ENCODE data around the gene TANC2. TPM values are rescaled to one million over a fixed set of nuclear protein-coding genes. Genes with fewer than 3 reads are reported as not detected.
A peak's percentile ranks its signal among the peaks of the same experiment; 100 is the strongest.

The TANC2 gene
- polyA plus RNA-seq (2013) = 81.0 and 87.7 TPM in 2 replicates

DNA sequence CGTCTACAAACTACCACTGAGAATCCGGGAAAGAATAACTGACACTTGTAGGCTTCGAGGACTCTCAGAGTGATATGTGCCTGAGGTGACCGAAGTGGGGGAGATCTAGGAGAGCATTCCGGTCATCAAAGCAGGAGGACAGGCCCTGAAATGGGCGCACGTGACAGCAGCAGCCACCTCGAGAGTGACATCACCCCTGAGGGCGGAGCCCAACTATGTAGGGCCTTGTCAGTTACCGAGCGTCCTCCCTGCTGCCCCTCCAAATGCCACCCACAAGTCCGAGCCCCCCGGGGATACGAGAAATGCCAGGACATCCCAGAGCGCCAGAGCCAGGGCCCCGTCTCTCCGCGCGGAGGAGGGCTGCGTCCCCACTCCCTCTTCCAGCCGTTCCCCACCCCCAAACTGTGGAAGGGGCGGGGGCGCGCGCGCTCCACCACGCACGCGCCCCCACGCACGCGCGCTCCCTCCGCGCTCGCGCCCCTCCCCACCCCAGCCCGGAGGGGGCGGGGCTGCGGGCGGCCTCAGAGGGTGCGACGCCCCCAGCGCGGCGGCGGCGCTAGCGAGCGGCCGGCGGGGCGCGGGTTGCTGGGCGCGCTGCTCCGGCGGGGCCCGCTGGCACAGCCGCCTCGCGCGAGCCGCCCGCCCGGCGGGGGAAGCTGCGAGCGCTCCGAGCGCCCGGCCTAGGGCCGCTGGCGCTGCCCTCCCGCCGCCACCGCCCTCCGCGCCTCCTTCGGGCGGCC is at the start of gene TANC2:
TSS of gene TANC2 (plus strand) at position 550 of the 740 bp plus-strand sequence. CDS start 43,325 bp downstream, outside the sequence.
- H4K8ac ChIP-seq (ENCODE audit: low read depth, low read length) = peak within 1 kb of the TSS; percentile 93
- peak within 1 kb of the TSS; percentile 85 for H4K12ac ChIP-seq (ENCODE audit: low read depth, low read length)
- H2AFZ ChIP-seq (ENCODE audit: insufficient read depth, low read length, poor library complexity) = peak within 1 kb of the TSS; percentile 67
- H3K4me2 ChIP-seq (ENCODE audit: low read length) = peak within 1 kb of the TSS; percentile 85
- H3K18ac ChIP-seq (ENCODE audit: low read length) = peak within 1 kb of the TSS; percentile 95
- H3K9ac ChIP-seq (ENCODE audit: low read length) = peak within 1 kb of the TSS; percentile 98
- H2BK12ac ChIP-seq (ENCODE audit: low read length) = peak within 1 kb of the TSS; percentile 84
- WGBS (ENCODE audit: extremely low coverage, insufficient coverage, insufficient read length) = no CpG with 5 or more reads among the region's 81 CpGs
- H2BK5ac ChIP-seq (ENCODE audit: low read depth, low read length, poor library complexity) = peak within 1 kb of the TSS; percentile 99
- H3K27me3 ChIP-seq (ENCODE audit: insufficient read depth, low read length) = no peaks in the 10 kb centered on the region
- peaks cover 16% of the 10 kb centered on the region for H3K79me1 ChIP-seq (ENCODE audit: low read length)
- DNase-seq = peak; percentile 67 to 74
- H2BK120ac ChIP-seq (ENCODE audit: insufficient read depth, low read length, poor library complexity) = peak within 1 kb of the TSS; percentile 97
- H3K23ac ChIP-seq (ENCODE audit: low read length) = no peak within 1 kb of the TSS
- peak within 1 kb of the TSS; percentile 98 for H3K27ac ChIP-seq (ENCODE audit: low read depth, low read length)
- peak within 1 kb of the TSS; percentile 99 for H4K91ac ChIP-seq (ENCODE audit: low read depth, low read length)
- peak within 1 kb of the TSS; percentile 93 for H3K4me3 ChIP-seq (ENCODE audit: low read depth, low read length)
- peak within 1 kb of the TSS; percentile 45 for H2AK5ac ChIP-seq (ENCODE audit: low read length)
- no peaks in the 10 kb centered on the region for H3K36me3 ChIP-seq (ENCODE audit: control insufficient read depth in 1 of 2, insufficient read depth in 2 of 2, low read length in 2 of 2)
- no peaks in the 10 kb centered on the region for H3K9me3 ChIP-seq (ENCODE audit: insufficient read depth, low read depth, low read length)
- H3K4ac ChIP-seq (ENCODE audit: low read depth, low read length) = peak within 1 kb of the TSS; percentile 96
- peaks cover 0 to 6% of the 10 kb centered on the region in 2 experiments for H3K4me1 ChIP-seq (ENCODE audit: control insufficient read depth in 1 of 2, insufficient read depth in 2 of 2, low read length in 2 of 2)
- peaks cover 13% of the 10 kb centered on the region for H3K79me2 ChIP-seq (ENCODE audit: control insufficient read depth, insufficient read depth, low read length, poor library complexity)
- H3K14ac ChIP-seq (ENCODE audit: low read length) = peak within 1 kb of the TSS; percentile 100

DNA sequence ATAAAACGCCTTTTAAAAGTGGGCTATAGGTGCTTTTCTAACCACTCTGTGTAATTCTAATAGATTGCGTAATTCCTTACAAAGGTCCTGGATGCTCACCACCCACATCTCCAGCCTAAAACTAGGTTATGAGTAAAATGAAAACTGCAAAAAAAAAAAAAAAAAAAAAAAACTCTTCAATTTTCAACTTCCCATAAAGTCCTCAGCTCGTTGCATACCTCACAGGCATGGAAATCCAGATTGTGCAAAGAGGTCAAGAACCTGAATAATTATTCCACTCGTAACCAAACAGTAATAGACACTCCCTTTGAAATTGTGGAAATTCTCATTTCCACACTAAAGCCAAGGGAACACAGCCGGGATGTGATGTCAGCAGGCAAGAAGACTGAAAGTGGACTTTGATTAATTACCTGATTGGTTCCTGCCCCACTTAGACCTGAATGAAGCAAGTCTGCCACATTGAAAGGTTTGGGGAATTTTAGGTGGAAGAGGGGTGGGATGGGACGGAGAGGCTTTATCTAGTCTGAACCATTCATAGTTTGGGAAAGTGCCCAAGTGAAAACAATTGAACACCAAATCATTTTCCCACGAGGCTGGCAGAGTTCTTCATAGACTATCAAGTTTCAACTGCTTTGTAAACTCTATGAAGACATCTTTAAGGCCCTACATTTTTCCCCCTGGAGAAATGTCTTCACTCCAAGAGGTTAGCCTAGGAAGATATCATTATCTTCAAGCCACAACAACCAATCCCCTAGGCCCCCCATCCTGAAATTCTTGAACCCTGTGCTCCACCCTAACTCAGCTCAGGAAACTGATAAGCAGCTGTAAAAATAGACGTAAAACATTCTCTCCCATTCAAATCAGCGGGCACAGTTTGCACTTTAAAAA is 49.1 kb upstream of the TANC2 start:
- H3K79me2 ChIP-seq (ENCODE audit: control insufficient read depth, insufficient read depth, low read length, poor library complexity) = no peaks in the 10 kb centered on the region
- H3K14ac ChIP-seq (ENCODE audit: low read length) = no peak overlapping the region
- H3K27ac ChIP-seq (ENCODE audit: low read depth, low read length) = no peak overlapping the region
- WGBS (ENCODE audit: extremely low coverage, insufficient coverage, insufficient read length) = no CpG with 5 or more reads among the region's 9 CpGs
- H4K91ac ChIP-seq (ENCODE audit: low read depth, low read length) = no peak overlapping the region
- peak overlapping the region; percentile 44 for H2BK5ac ChIP-seq (ENCODE audit: low read depth, low read length, poor library complexity)
- no peak overlapping the region for H3K23ac ChIP-seq (ENCODE audit: low read length)
- DNase-seq = peak in 1 of 2 donors; percentile 23
- no peak overlapping the region for H2AFZ ChIP-seq (ENCODE audit: insufficient read depth, low read length, poor library complexity)
- no peaks in the 10 kb centered on the region for H3K27me3 ChIP-seq (ENCODE audit: insufficient read depth, low read length)
- H4K8ac ChIP-seq (ENCODE audit: low read depth, low read length) = no peak overlapping the region
- H3K18ac ChIP-seq (ENCODE audit: low read length) = no peak overlapping the region
- no peak overlapping the region for H3K9ac ChIP-seq (ENCODE audit: low read length)
- H3K4me1 ChIP-seq (ENCODE audit: control insufficient read depth in 1 of 2, insufficient read depth in 2 of 2, low read length in 2 of 2) = peaks cover 4 to 5% of the 10 kb centered on the region in 2 experiments
- peaks cover 3% of the 10 kb centered on the region for H3K79me1 ChIP-seq (ENCODE audit: low read length)
- no peak overlapping the region for H4K12ac ChIP-seq (ENCODE audit: low read depth, low read length)
- H3K4me3 ChIP-seq (ENCODE audit: low read depth, low read length) = no peak overlapping the region
- no peaks in the 10 kb centered on the region for H3K9me3 ChIP-seq (ENCODE audit: insufficient read depth, low read depth, low read length)
- H3K36me3 ChIP-seq (ENCODE audit: control insufficient read depth in 1 of 2, insufficient read depth in 2 of 2, low read length in 2 of 2) = no peaks in the 10 kb centered on the region
- H2BK12ac ChIP-seq (ENCODE audit: low read length) = no peak overlapping the region
- no peak overlapping the region for H3K4ac ChIP-seq (ENCODE audit: low read depth, low read length)
- no peak overlapping the region for H2AK5ac ChIP-seq (ENCODE audit: low read length)
- H3K4me2 ChIP-seq (ENCODE audit: low read length) = no peak overlapping the region
- no peak overlapping the region for H2BK120ac ChIP-seq (ENCODE audit: insufficient read depth, low read length, poor library complexity)

DNA sequence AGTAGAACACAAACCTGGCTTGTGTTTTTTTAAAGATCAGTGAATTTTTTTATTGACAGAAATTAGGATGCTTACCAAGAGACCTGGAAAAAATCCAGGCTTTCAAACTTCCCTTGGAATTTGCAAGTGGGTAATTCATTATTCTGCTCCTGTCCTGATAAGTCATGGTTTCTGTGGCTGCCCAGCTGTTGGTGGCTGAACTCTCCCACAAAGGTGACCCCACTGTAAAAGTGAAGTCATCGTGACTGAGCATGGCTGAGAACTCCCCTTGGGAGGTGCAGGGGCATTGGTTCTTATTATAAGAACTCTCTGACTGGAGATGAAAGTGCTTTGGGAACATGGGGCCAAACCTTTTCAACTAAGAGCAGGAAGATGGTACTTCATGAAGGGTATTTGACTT is 46.6 kb upstream of the TANC2 start:
- DNase-seq = no peak
- WGBS (ENCODE audit: extremely low coverage, insufficient coverage, insufficient read length) = no CpG with 5 or more reads among the region's 1 CpG

DNA sequence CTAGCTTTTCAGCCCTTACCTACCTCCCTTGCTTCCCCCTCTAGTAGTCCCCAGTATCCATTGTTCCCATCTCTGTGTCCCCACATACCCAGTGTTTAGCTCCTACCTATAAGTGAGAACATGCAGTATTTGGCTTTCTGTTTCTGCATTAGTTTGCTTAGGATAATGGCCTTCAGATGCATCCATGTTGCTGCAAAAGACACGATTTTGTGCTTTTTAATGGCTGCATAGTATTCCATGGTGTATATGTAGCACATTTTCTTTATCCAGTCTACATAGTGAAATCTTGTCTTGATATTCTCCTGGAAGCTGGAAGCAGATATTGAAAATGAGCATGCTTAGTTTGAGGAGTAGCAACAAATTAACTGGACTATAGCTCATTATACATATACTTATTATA is 45.7 kb upstream of the TANC2 start:
- Histone ChIP-seq H4K8ac (ENCODE audit: low read depth, low read length) (no peak overlapping the region), H2BK120ac (ENCODE audit: insufficient read depth, low read length, poor library complexity) (no peak overlapping the region), H3K9me3 (ENCODE audit: insufficient read depth, low read depth, low read length) (no peaks in the 10 kb centered on the region), H3K14ac (ENCODE audit: low read length) (no peak overlapping the region), H3K4me3 (ENCODE audit: low read depth, low read length) (no peak overlapping the region), H3K18ac (ENCODE audit: low read length) (no peak overlapping the region), H2AK5ac (ENCODE audit: low read length) (no peak overlapping the region), H2BK5ac (ENCODE audit: low read depth, low read length, poor library complexity) (no peak overlapping the region), H3K4me1 (ENCODE audit: control insufficient read depth in 1 of 2, insufficient read depth in 2 of 2, low read length in 2 of 2) (peaks cover 4 to 5% of the 10 kb centered on the region in 2 experiments), H2AFZ (ENCODE audit: insufficient read depth, low read length, poor library complexity) (no peak overlapping the region), H3K4me2 (ENCODE audit: low read length) (no peak overlapping the region), H3K79me1 (ENCODE audit: low read length) (peaks cover 3% of the 10 kb centered on the region), H3K9ac (ENCODE audit: low read length) (no peak overlapping the region), H4K12ac (ENCODE audit: low read depth, low read length) (no peak overlapping the region), H3K27me3 (ENCODE audit: insufficient read depth, low read length) (no peaks in the 10 kb centered on the region), H3K36me3 (ENCODE audit: control insufficient read depth in 1 of 2, insufficient read depth in 2 of 2, low read length in 2 of 2) (no peaks in the 10 kb centered on the region), H3K79me2 (ENCODE audit: control insufficient read depth, insufficient read depth, low read length, poor library complexity) (no peaks in the 10 kb centered on the region), H3K27ac (ENCODE audit: low read depth, low read length) (no peak overlapping the region), H2BK12ac (ENCODE audit: low read length) (no peak overlapping the region), H3K23ac (ENCODE audit: low read length) (no peak overlapping the region), H4K91ac (ENCODE audit: low read depth, low read length) (no peak overlapping the region), H3K4ac (ENCODE audit: low read depth, low read length) (no peak overlapping the region)
- no CpG with 5 or more reads among the region's 1 CpG for WGBS (ENCODE audit: extremely low coverage, insufficient coverage, insufficient read length)
- no peak for DNase-seq

More for the DNA sequence above, 46.6 kb upstream of the TANC2 start:
- Histone ChIP-seq H3K4me1 (ENCODE audit: control insufficient read depth in 1 of 2, insufficient read depth in 2 of 2, low read length in 2 of 2) (peaks cover 4 to 5% of the 10 kb centered on the region in 2 experiments), H2BK120ac (ENCODE audit: insufficient read depth, low read length, poor library complexity) (no peak overlapping the region), H3K79me2 (ENCODE audit: control insufficient read depth, insufficient read depth, low read length, poor library complexity) (no peaks in the 10 kb centered on the region), H3K27ac (ENCODE audit: low read depth, low read length) (no peak overlapping the region), H3K27me3 (ENCODE audit: insufficient read depth, low read length) (no peaks in the 10 kb centered on the region), H2AK5ac (ENCODE audit: low read length) (no peak overlapping the region), H4K91ac (ENCODE audit: low read depth, low read length) (no peak overlapping the region), H3K9ac (ENCODE audit: low read length) (no peak overlapping the region), H3K23ac (ENCODE audit: low read length) (no peak overlapping the region), H3K4me2 (ENCODE audit: low read length) (no peak overlapping the region), H3K18ac (ENCODE audit: low read length) (no peak overlapping the region), H3K36me3 (ENCODE audit: control insufficient read depth in 1 of 2, insufficient read depth in 2 of 2, low read length in 2 of 2) (no peaks in the 10 kb centered on the region), H3K14ac (ENCODE audit: low read length) (no peak overlapping the region), H2BK12ac (ENCODE audit: low read length) (peak overlapping the region; percentile 61), H2AFZ (ENCODE audit: insufficient read depth, low read length, poor library complexity) (no peak overlapping the region), H3K79me1 (ENCODE audit: low read length) (peaks cover 3% of the 10 kb centered on the region), H3K4ac (ENCODE audit: low read depth, low read length) (no peak overlapping the region), H3K4me3 (ENCODE audit: low read depth, low read length) (no peak overlapping the region), H4K12ac (ENCODE audit: low read depth, low read length) (no peak overlapping the region), H2BK5ac (ENCODE audit: low read depth, low read length, poor library complexity) (no peak overlapping the region), H4K8ac (ENCODE audit: low read depth, low read length) (no peak overlapping the region), H3K9me3 (ENCODE audit: insufficient read depth, low read depth, low read length) (no peaks in the 10 kb centered on the region)
